ENCODE measurements around the gene GAP43.

- TF ChIP-seq CTCF (conservative IDR thresholded peaks at IDR 0.05; ENCODE audit: low read depth, low read length) = no peak
- TF ChIP-seq ELK1 (IDR thresholded peaks at IDR 0.05; ENCODE audit: borderline replicate concordance, low read depth, low read length) = no peak
- TF ChIP-seq USF2 (IDR thresholded peaks at IDR 0.05; ENCODE audit: low read depth, low read length) = no peak
- no peak for TF ChIP-seq MXI1 (IDR thresholded peaks at IDR 0.05; ENCODE audit: borderline replicate concordance, low read depth, low read length)
- TF ChIP-seq POLR2A (IDR thresholded peaks at IDR 0.05; ENCODE audit: low read depth, low read length) = no peak
- TF ChIP-seq MAZ (IDR thresholded peaks at IDR 0.05; ENCODE audit: borderline replicate concordance, low read depth, low read length) = no peak
- no peak for TF ChIP-seq MAFK (IDR thresholded peaks at IDR 0.05; ENCODE audit: low read depth, low read length)
- no peak for TF ChIP-seq RAD21 (IDR thresholded peaks at IDR 0.05; ENCODE audit: low read length)
- no peak for TF ChIP-seq RCOR1 (IDR thresholded peaks at IDR 0.05; ENCODE audit: insufficient replicate concordance, low read length)
- no peak for TF ChIP-seq CEBPB (IDR thresholded peaks at IDR 0.05; ENCODE audit: low read depth, low read length)
- no peak for TF ChIP-seq BHLHE40 (IDR thresholded peaks at IDR 0.05; ENCODE audit: low read depth, low read length)
- no peak for TF ChIP-seq NFE2L2 (IDR thresholded peaks at IDR 0.05; ENCODE audit: low read depth, low read length)
Observed at GRCh38 chr3:115708540-115708939, 85.2 kb downstream of the GAP43 start.
